Peyer's patch (tissue), 4 donors: ENCODE data around the gene LY86.

Experiments
- CTCF ChIP-seq, 6 experiments: fragments of 450-650 bp in 4 of 6; fragments of 200-600 bp in 2 of 6; sonication (generic) in 1 of 6; IDR thresholded peaks; one replicate each; pipeline ENCODE4 v1.5.1; 2017 to 2019; ENCODE audit warnings: antibody characterized with exemption in 6 of 6, mild to moderate bottlenecking in 3 of 6, moderate library complexity in 1 of 6
- POLR2A ChIP-seq, 2 donors: fragments of 450-650 bp; IDR thresholded peaks; one replicate each; pipeline ENCODE4 v1.5.1; 2017; ENCODE audit warnings: antibody characterized with exemption in 2 of 2, mild to moderate bottlenecking in 2 of 2, moderate library complexity in 2 of 2

- no peak for TF ChIP-seq CTCF (IDR thresholded peaks at IDR 0.05)
- no peak for TF ChIP-seq POLR2A (IDR thresholded peaks at IDR 0.05)
Observed at GRCh38 chr6:6597682-6598081, 9.2 kb downstream of the LY86 start.
